GM18502 (cell line): Measurements from ENCODE around the gene ATRIP.
"Not testable (repeated sequence)": the region's sequence is repeated elsewhere in the genome, so short reads cannot be mapped to it uniquely, and the experiment has no call there.

ENCODE experiments used
- ATAC-seq: cut with Tn5 transposase; IDR thresholded peaks from one replicate; pipeline ENCODE4 v1.9.1; 2021; ENCODE audit warnings: mild to moderate bottlenecking; ENCODE audit not compliant: unreplicated experiment, poor library complexity

The ATRIP gene

GRCh38 chr3:48466386-48467109, 20.0 kb downstream of the ATRIP start:
- peak; percentile 8 for ATAC-seq

GRCh38 chr3:48467110-48467454, 20.5 kb downstream of the ATRIP start:
- ATAC-seq: no peak

GRCh38 chr3:48467473-48468267, 21.1 kb downstream of the ATRIP start:
- no peak for ATAC-seq

DNA sequence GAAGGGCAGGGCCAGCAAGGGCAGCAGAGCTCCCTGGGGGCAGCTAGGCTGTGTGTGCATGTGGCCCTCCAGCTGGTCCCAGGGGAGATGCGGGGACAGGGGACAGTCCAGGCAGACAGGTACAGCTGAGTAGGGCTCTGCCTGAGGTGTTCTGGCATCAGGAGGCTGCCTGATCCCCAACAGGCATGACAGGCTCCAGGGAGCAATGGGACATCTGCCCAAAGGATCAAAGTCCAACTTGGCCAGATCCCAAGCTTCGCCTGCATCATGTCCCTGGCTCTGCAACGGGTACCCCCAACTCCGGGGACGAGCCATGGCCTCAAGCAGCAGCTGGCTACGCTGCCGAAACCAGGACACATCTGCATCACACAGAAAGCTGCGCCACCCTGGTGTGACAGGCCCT, 21.8 kb downstream of the ATRIP start:
- no peak for ATAC-seq

DNA sequence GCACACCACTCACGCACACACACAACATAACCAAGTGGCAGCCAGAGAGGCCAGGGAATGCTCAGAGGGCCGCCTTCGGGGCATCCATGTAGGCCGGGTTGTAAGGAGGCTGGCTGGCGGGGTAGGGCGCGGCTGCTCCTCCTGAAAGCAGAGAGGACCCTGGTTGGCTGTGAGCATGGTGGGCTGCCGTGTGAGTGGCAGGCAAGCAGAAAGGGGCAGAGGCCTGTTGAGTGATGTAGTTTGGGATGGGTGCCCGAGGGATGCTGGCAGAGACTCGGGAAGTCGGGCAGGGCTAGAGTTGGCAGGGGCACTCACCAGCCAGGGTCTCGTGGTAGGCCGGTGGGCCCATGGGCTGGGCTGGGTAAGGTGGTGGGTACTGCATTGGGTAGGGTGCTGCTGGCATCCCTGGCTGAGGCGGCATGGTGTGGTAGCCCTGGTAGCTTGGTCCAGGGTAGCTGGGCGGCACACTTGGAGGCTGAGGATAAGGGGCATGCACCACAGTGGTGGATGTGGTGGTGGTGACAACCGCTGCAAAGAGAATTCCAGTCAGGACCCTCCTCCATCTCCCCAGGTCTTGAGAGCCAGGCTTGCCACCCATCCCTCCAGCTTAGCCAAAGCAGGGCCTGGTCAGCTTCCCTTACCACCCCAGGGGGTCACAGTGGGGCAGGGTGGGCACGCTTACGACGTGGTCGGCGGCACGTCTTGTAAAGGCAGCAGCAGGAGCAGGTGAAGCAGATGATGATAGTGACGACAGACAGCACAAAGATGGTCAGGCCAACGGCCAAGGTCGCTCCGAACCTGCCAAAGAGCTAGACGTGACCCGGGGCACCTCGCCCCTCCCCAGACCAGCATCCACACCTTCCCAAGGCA, 22.7 kb downstream of the ATRIP start:
- ATAC-seq: no peak

GRCh38 chr3:48470286-48470685, 23.7 kb downstream of the ATRIP start:
- no peak for ATAC-seq

GRCh38 chr3:48472673-48472922, 26.1 kb downstream of the ATRIP start:
- ATAC-seq: no peak

DNA sequence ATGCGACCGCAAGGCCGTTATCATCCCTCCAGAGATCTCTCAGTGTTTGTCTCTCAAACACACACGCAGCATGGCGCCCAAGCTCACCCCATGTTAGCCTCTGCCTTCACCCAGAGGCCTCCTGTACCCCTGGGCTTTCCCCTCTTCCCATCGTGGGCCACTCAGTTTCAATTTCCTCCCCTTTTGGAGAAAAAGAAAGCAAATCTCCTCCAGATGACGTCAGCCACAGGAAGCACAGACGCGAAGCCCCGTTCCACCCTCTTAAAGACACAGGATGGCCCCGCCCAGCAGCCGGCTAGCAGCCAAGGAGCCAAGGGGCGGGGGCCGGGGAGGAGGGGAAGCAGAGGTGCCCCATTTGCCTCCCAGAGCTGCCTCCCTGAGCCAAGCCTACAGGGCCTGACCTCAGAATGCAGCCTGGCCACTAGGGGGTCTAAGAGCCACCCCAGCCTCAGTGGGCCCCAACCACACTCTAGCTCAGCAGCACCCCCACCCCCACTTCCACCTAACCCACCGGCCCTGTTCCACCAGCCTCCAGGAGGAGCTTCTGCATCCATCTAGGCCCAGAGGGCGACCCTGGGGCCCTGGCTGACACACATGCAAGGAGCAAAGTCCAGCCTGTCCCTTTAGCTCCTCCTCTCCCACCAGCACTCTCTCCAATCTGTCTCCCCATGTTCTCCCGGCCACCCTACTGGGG, 26.5 kb downstream of the ATRIP start:
- peak; percentile 83 for ATAC-seq

DNA sequence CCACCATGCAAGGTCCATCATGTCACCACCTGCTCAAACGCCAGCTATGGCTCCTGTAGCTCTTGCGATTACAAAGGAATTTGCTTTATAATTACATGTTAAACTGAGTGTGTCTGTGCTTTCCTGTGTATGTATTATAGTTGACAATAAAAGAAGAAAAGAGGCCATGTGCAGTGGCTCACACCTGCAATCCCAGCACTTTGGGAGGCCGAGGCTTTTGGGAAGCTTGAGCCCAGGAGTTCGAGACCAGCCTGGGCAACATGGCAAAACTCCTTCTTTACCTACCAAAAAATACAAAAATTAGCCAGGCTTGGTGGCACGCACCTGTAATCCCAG, 27.0 kb downstream of the ATRIP start:
- no peak for ATAC-seq

- not testable (repeated sequence) for ATAC-seq
Measured at GRCh38 chr3:48474031-48474430, 27.5 kb downstream of the ATRIP start.

- ATAC-seq: no peak
Measured at GRCh38 chr3:48474619-48475018, 28.1 kb downstream of the ATRIP start.

- no peak for ATAC-seq
Measured at GRCh38 chr3:48475188-48475587, 28.7 kb downstream of the ATRIP start.

GRCh38 chr3:48476426-48477053, 30.0 kb downstream of the ATRIP start:
- ATAC-seq: no peak

DNA sequence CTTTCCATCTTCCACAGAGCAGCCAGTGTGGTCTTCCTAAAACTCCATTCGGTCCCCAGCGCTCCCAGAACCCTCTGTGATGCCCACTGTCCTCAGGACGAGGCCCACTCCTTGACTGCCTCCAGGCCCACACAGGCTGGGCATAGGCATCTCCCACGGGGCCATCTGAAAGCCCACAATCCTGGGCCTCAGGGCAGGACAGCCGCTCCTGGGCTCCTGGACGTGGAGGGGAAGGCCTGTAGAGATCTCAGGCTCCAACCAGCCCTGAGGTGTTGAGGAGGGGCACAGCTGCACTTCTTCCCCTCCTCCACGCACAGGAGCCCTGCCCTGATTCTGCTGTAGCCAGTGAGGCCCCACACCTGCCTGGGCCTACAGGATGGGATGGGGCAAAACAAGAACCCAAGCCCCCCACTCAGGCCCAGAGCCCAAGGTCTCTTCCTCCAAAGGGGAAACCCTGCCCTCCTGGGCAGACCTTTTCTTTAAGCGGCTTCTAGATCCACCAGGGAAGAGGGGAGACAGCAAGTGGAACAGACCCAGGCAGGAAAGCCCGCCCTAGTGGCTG, 31.5 kb downstream of the ATRIP start:
- ATAC-seq: no peak

GRCh38 chr3:48478626-48479555, 32.4 kb downstream of the ATRIP start:
- no peak for ATAC-seq

DNA sequence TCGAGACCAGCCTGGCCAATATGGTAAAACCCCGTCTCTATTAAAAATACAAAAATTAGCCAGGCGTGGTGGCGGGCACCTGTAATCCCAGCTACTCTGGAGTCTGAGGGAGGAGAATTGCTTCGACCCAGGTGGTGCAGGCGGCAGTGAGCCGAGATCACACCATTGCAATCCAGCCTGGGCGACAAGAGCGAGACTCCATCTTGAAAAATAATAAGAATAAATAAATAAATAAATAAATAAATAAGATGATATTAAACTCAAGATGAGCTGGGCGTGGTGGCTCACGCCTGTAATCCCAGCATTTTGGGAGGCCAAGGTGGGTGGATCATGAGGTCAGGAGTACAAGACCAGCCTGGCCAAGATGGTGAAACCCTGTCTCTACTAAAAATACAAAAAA, 34.4 kb downstream of the ATRIP start:
- ATAC-seq: not testable (repeated sequence)

DNA sequence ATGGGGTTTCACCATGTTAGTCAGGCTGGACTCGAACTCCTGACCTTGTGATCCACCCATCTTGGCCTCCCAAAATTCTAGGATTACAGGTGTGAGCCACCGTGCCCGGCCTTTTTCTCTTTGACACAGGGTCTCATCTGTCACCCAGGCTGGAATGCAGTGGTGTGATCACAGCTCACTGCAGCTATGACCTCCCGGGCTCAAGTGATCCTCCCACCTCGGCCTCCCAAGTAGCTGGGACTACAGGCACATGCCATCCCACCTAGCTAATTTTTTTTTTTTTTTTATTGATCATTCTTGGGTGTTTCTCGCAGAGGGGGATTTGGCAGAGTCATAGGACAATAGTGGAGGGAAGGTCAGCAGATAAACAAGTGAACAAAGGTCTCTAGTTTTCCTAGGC, 36.3 kb downstream of the ATRIP start:
- not testable (repeated sequence) for ATAC-seq

DNA sequence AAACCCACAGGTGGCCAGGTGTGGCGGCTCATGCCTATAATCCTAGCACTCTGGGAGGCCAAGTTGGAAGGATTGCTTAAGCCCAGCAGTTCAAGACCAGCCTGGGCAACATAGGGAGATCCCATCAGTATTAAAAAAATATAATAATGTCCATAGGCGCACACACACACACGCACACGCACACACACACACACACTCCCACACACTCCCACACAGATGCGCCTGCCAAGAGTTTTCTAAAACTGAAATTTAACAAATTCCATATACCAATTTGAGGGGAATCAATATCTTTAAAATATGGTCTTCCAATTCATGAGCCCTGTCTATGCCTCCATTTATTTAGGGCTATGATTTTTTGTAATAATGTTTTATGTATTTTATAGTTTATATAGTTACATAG, 40.4 kb downstream of the ATRIP start:
- ATAC-seq: no peak
